GOT3 (cell line): Measurements from ENCODE around the gene EGR1.
"Not testable (repeated sequence)": the region's sequence is repeated elsewhere in the genome, so short reads cannot be mapped to it uniquely, and the experiment has no call there.

ENCODE experiments used
- DNase-seq: peaks from one replicate; lab custom pipeline; 2025; ENCODE audit warnings: mixed read lengths; lab: John Stamatoyannopoulos, UW

The EGR1 gene

DNA sequence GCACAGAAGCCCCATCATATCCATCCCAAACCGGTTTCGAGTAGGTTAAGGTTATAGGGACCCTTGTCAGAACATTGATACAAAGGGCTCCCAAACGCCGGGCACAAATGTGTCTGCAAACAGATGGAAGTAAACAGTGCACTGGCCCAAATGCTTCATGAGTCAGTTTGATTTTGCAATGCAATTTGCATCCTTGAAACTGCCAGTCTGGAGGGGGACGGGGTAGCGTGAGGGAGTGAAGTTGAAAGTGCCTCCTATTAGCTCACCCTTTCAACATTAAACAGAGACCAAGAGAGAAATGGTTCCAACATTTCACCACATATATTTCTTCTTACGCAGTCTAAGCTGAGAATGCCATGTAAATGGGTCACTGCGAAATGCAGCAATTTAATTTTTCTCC lies 42.2 kb downstream of the EGR1 start:
- not testable (repeated sequence) for DNase-seq

DNA sequence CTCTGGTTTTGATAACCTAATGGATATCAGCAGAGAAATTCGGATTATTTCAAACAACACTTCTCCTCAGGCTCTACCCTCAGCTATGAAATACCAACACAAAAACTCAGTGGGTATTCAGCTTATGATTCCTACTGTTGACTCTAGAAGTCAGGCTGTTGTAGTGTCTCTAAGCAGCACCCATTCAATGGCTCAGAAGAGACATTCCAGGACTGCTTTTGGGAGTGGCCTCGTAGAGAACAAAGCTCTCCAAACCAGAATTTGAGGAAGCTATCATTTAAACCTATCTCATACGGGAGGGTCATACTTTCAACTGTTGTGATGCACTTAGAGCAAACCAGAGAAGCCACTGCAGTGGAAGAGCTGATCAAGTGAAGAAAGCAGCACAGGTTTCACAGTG lies 43.7 kb downstream of the EGR1 start:
- no peak for DNase-seq

DNA sequence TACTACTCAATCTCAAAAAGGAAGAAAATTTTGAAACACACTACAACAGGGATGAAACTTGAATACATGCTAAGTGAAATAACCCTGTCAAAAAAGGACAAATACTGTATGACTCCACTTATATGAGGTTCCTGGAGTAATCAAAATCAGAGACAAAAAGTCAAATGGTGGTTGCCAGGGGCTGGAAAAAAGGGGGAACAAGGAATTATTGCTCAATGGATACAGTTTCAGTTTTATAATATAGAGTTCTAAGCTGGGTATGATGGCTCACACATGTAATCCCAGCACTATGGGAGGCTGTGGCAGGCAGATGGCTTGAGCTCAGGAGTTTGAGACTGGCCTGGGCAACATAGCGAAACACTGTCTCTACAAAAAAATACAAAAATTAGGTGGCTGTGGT lies 48.7 kb downstream of the EGR1 start:
- DNase-seq: no peak

DNA sequence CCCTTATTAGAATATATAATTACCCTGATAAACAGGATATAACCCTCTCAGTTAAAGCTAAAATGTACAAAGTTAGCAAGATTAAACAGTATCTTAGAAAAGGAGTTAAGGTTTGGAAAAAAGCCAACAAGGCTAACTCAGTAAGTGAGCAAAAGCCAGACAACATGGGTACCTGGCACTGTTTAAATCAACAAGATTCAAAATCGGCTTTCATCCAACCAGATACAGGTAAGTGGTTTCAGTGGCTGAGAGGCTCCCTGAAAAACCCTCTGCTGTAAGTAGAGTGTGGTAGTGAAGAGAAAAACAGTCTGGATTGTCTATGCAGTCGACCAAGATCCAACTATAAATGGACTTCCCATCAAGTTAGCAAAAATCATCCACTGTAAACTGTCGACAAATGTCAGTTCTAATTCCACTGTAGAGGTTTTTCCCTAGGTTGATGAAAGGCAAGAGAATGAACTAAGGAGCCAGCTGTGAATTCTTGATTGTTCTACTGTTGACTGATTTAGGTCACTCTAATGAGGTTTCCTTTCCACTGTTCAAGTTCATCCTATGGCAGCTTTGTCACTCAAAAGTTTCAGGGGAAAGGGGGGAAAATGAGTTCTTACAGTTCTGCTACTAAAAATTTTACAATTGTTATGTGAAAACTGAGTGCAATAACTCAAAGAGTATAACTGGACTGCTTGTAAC lies 50.4 kb downstream of the EGR1 start:
- DNase-seq: no peak

DNA sequence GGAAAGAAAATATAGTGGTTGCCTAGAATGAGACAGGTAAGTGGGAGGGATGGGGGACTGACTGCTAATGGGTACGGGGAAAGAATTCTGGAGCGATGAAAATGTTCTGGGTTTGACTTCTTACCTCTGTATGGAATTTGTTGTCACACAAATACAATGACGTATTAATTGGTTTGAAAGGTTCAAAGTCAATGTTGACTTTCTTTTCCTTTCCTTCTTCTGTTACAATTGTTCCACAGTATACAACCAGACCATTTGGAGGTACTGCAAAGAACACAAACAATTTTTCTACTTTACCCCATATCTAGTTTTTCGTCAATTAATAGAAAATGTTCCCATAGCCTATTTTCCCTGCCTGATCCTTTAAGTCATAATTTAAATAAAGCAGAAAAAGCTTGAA lies 52.2 kb downstream of the EGR1 start:
- no peak for DNase-seq
